Spleen (tissue), 7 donors: ENCODE results near the gene FAM227A.

ENCODE experiments used
- POLR2A ChIP-seq, 3 donors: fragments of 450-650 bp; IDR thresholded peaks; one replicate each; pipeline ENCODE4 v1.5.1; 2017; ENCODE audit warnings: antibody characterized with exemption in 3 of 3, mild to moderate bottlenecking in 1 of 3
- TF ChIP-seq, protein P1 (sequence below), 11 experiments: fragments of 200-600 bp in 7 of 11; fragments of 450-650 bp in 4 of 11; sonication (generic) in 4 of 11; IDR thresholded peaks in 8 of 11; conservative IDR thresholded peaks in 3 of 11; 1 replicate in 7 of 11; 2 replicates in 4 of 11; pipeline versions ENCODE4 v1.4.0 to v1.8.0; 2016 to 2021; ENCODE audit warnings: antibody characterized with exemption in 11 of 11, inconsistent platforms in 4 of 11, mild to moderate bottlenecking in 1 of 11
- donor health status: DM: no; HTN: no; CAD: no; lungs with moderate emphysema.
- donor health status: DM: no; HTN: no; CAD: no.
- donor health status: DM: no; HTN: no; CAD: no.

DNA sequence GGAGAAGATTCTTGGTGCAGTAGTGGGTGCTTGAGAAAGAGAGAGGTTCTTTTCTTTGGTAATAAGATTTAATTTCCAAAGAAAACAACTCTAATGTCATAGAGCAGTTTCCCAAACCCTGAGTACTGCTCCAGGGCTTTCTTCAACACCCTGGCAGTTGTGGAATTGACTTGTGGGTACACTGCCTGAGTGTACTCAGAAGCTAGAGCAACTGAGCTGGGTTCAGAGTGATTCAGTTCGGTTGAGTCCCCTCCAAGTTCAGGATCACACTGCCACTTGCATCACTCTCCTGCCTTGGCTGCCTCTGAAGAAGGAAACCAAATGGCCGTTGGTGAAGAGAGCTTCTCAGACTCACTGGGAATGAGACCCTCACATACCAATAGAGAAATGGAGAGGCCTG lies 91.5 kb downstream of the FAM227A start:
- TF ChIP-seq, protein P1, sequence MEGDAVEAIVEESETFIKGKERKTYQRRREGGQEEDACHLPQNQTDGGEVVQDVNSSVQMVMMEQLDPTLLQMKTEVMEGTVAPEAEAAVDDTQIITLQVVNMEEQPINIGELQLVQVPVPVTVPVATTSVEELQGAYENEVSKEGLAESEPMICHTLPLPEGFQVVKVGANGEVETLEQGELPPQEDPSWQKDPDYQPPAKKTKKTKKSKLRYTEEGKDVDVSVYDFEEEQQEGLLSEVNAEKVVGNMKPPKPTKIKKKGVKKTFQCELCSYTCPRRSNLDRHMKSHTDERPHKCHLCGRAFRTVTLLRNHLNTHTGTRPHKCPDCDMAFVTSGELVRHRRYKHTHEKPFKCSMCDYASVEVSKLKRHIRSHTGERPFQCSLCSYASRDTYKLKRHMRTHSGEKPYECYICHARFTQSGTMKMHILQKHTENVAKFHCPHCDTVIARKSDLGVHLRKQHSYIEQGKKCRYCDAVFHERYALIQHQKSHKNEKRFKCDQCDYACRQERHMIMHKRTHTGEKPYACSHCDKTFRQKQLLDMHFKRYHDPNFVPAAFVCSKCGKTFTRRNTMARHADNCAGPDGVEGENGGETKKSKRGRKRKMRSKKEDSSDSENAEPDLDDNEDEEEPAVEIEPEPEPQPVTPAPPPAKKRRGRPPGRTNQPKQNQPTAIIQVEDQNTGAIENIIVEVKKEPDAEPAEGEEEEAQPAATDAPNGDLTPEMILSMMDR (IDR thresholded peaks at IDR 0.05 in 8 of 11, conservative IDR thresholded peaks at IDR 0.05 in 3 of 11), result no peak
- TF ChIP-seq POLR2A (IDR thresholded peaks at IDR 0.05), result no peak
